Activated T-helper 1 cell treated with anti-CD3 and anti-CD28 coated beads, Interleukin-2, amount 50 U/mL, for 16 hours (primary cell): ENCODE data around the gene BICC1.

Source experiments
- DNase-seq, 2 donors: peaks; one replicate each; pipeline ENCODE4 v3.0.0-alpha.2; 2020; ENCODE audit warnings: low read depth in 1 of 2, low spot score in 1 of 2

BICC1 gene

GRCh38 chr10:58647376-58648112 lies 134.9 kb downstream of the BICC1 start:
- no peak for DNase-seq

GRCh38 chr10:58648131-58648530 lies 135.5 kb downstream of the BICC1 start:
- no peak for DNase-seq

GRCh38 chr10:58651040-58651439 lies 138.4 kb downstream of the BICC1 start:
- DNase-seq, result no peak

- DNase-seq, result no peak
These were observed 139.1 kb downstream of the BICC1 start for GRCh38 chr10:58651742-58652141.

GRCh38 chr10:58653139-58653538 lies 140.5 kb downstream of the BICC1 start:
- DNase-seq, result no peak

- no peak for DNase-seq
These were observed 148.0 kb downstream of the BICC1 start for GRCh38 chr10:58660575-58661255.

- no peak for DNase-seq
These were observed 148.7 kb downstream of the BICC1 start for GRCh38 chr10:58661336-58661735.

- DNase-seq, result no peak
These were observed 149.2 kb downstream of the BICC1 start for GRCh38 chr10:58661902-58662301.

- DNase-seq, result no peak
These were observed 149.6 kb downstream of the BICC1 start for GRCh38 chr10:58662314-58662713.

GRCh38 chr10:58665361-58665760 lies 152.7 kb downstream of the BICC1 start:
- no peak for DNase-seq

GRCh38 chr10:58666024-58666423 lies 153.4 kb downstream of the BICC1 start:
- DNase-seq, result no peak

- no peak for DNase-seq
These were observed 155.1 kb downstream of the BICC1 start for GRCh38 chr10:58667658-58668310.

GRCh38 chr10:58672845-58673244 lies 160.2 kb downstream of the BICC1 start:
- DNase-seq, result no peak

GRCh38 chr10:58674251-58674650 lies 161.6 kb downstream of the BICC1 start:
- no peak for DNase-seq

GRCh38 chr10:58675321-58675720 lies 162.6 kb downstream of the BICC1 start:
- DNase-seq, result no peak

- no peak for DNase-seq
These were observed 178.9 kb downstream of the BICC1 start for GRCh38 chr10:58691528-58691927.

- DNase-seq, result no peak
These were observed 181.2 kb downstream of the BICC1 start for GRCh38 chr10:58693919-58694318.

- no peak for DNase-seq
These were observed 182.3 kb downstream of the BICC1 start for GRCh38 chr10:58695022-58695421.

GRCh38 chr10:58696736-58697135 lies 184.1 kb downstream of the BICC1 start:
- no peak for DNase-seq

- DNase-seq, result no peak
These were observed 185.0 kb downstream of the BICC1 start for GRCh38 chr10:58697691-58698090.

- no peak for DNase-seq
These were observed 186.2 kb downstream of the BICC1 start for GRCh38 chr10:58698777-58699356.

GRCh38 chr10:58700591-58700990 lies 187.9 kb downstream of the BICC1 start:
- no peak for DNase-seq
